ENCODE data around the gene PMVK. TPM values are rescaled to one million over a fixed set of nuclear protein-coding genes. Genes with fewer than 3 reads are reported as not detected.

The PMVK gene
- total and polyA plus RNA-seq, 10 of the 15 experiments (the other 5 are each of a cell fraction or from before 2014, with no cell fraction given): 6.0 to 121 (median 49.4) TPM

DNA sequence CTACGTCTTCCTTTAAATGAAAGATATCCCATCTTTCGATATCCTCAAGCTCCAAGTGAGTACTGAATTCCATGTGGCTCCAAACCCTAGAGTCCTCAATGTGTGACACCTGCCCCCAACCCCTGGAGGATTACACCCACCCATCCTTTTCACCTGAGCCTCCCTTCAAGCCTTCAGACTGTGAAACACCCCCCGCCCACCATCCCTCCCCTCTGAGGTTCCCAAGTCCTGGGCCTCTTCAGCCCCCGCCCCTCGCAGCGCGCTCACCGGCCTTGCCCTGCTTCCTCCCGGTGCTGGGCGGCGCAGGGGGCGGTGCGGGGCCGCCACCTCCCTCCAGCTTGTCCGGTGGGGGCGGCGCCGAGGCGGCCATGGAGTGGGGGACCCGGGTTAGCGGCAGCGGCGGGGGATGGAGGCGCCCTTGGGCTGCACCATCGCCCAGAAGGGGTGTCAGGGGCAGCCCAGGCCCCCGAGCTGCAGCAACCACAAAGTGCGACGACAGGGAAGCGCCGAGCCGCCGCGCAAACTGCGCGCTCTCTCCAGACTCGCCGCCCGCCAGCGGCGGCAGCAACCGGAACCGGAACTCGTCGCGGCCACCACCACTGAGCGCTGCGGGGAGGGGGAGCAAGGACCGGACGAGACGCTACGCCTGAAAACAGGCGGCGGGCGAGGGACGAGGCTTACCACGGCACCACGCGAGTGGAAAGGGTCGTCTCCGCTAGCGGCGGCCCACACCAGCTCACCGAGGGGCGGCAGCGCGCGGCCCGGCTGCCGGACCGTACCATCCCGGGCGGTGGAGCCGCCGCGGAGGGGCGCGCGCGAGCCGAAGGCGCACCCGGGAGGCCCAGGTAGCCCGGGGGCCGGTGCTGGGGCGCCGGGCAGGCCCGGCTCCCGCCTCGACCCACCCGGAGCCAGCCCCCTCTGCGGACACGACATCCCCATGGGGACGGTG, 25.0 kb upstream of the PMVK start, which contains the start of gene PYGO2 (continued):
- TF ChIP-seq, protein P1, sequence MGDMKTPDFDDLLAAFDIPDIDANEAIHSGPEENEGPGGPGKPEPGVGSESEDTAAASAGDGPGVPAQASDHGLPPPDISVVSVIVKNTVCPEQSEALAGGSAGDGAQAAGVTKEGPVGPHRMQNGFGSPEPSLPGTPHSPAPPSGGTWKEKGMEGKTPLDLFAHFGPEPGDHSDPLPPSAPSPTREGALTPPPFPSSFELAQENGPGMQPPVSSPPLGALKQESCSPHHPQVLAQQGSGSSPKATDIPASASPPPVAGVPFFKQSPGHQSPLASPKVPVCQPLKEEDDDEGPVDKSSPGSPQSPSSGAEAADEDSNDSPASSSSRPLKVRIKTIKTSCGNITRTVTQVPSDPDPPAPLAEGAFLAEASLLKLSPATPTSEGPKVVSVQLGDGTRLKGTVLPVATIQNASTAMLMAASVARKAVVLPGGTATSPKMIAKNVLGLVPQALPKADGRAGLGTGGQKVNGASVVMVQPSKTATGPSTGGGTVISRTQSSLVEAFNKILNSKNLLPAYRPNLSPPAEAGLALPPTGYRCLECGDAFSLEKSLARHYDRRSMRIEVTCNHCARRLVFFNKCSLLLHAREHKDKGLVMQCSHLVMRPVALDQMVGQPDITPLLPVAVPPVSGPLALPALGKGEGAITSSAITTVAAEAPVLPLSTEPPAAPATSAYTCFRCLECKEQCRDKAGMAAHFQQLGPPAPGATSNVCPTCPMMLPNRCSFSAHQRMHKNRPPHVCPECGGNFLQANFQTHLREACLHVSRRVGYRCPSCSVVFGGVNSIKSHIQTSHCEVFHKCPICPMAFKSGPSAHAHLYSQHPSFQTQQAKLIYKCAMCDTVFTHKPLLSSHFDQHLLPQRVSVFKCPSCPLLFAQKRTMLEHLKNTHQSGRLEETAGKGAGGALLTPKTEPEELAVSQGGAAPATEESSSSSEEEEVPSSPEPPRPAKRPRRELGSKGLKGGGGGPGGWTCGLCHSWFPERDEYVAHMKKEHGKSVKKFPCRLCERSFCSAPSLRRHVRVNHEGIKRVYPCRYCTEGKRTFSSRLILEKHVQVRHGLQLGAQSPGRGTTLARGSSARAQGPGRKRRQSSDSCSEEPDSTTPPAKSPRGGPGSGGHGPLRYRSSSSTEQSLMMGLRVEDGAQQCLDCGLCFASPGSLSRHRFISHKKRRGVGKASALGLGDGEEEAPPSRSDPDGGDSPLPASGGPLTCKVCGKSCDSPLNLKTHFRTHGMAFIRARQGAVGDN (IDR thresholded peaks at IDR 0.05): peak; percentile 64; the same call in 1 of the 2 replicates
- TF ChIP-seq, protein P2, sequence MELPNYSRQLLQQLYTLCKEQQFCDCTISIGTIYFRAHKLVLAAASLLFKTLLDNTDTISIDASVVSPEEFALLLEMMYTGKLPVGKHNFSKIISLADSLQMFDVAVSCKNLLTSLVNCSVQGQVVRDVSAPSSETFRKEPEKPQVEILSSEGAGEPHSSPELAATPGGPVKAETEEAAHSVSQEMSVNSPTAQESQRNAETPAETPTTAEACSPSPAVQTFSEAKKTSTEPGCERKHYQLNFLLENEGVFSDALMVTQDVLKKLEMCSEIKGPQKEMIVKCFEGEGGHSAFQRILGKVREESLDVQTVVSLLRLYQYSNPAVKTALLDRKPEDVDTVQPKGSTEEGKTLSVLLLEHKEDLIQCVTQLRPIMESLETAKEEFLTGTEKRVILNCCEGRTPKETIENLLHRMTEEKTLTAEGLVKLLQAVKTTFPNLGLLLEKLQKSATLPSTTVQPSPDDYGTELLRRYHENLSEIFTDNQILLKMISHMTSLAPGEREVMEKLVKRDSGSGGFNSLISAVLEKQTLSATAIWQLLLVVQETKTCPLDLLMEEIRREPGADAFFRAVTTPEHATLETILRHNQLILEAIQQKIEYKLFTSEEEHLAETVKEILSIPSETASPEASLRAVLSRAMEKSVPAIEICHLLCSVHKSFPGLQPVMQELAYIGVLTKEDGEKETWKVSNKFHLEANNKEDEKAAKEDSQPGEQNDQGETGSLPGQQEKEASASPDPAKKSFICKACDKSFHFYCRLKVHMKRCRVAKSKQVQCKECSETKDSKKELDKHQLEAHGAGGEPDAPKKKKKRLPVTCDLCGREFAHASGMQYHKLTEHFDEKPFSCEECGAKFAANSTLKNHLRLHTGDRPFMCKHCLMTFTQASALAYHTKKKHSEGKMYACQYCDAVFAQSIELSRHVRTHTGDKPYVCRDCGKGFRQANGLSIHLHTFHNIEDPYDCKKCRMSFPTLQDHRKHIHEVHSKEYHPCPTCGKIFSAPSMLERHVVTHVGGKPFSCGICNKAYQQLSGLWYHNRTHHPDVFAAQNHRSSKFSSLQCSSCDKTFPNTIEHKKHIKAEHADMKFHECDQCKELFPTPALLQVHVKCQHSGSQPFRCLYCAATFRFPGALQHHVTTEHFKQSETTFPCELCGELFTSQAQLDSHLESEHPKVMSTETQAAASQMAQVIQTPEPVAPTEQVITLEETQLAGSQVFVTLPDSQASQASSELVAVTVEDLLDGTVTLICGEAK (IDR thresholded peaks at IDR 0.05; ENCODE audit: borderline replicate concordance): peak; percentile 89
- peak; percentile 61 for TF ChIP-seq NR2C1 (IDR thresholded peaks at IDR 0.05)
- TF ChIP-seq ZNF622 (IDR thresholded peaks at IDR 0.05): no peak
- peak; percentile 96 for TF ChIP-seq CHD1 (IDR thresholded peaks at IDR 0.05; ENCODE audit: low read depth, low read length)
- TF ChIP-seq RB1 (IDR thresholded peaks at IDR 0.05; ENCODE audit: borderline replicate concordance): peak; percentile 94; the same call in 1 of the 2 replicates
- peak; percentile 97 for TF ChIP-seq FOXK2 (IDR thresholded peaks at IDR 0.05)
- TF ChIP-seq SPI1 (IDR thresholded peaks at IDR 0.05; ENCODE audit: borderline replicate concordance, insufficient read depth, low read depth, low read length): no peak
- no peak; the same call in 1 of the 2 replicates for TF ChIP-seq MTA3 (IDR thresholded peaks at IDR 0.05; ENCODE audit: borderline replicate concordance, low read length)
- TF ChIP-seq GABPA (IDR thresholded peaks at IDR 0.05; ENCODE audit: low read depth): peak; percentile 85
- TF ChIP-seq, protein P3, sequence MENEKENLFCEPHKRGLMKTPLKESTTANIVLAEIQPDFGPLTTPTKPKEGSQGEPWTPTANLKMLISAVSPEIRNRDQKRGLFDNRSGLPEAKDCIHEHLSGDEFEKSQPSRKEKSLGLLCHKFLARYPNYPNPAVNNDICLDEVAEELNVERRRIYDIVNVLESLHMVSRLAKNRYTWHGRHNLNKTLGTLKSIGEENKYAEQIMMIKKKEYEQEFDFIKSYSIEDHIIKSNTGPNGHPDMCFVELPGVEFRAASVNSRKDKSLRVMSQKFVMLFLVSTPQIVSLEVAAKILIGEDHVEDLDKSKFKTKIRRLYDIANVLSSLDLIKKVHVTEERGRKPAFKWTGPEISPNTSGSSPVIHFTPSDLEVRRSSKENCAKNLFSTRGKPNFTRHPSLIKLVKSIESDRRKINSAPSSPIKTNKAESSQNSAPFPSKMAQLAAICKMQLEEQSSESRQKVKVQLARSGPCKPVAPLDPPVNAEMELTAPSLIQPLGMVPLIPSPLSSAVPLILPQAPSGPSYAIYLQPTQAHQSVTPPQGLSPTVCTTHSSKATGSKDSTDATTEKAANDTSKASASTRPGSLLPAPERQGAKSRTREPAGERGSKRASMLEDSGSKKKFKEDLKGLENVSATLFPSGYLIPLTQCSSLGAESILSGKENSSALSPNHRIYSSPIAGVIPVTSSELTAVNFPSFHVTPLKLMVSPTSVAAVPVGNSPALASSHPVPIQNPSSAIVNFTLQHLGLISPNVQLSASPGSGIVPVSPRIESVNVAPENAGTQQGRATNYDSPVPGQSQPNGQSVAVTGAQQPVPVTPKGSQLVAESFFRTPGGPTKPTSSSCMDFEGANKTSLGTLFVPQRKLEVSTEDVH (IDR thresholded peaks at IDR 0.05; ENCODE audit: low read depth, partially characterized antibody): no peak
- no peak for TF ChIP-seq MEF2A (IDR thresholded peaks at IDR 0.05; ENCODE audit: insufficient read depth, low read depth, low read length)
- no peak for TF ChIP-seq SP1 (IDR thresholded peaks at IDR 0.05; ENCODE audit: low read depth, low read length)
- no peak for TF ChIP-seq NR2C2 (IDR thresholded peaks at IDR 0.05; ENCODE audit: borderline replicate concordance, control insufficient read depth, insufficient read length, low read depth)
- no peak for TF ChIP-seq EZH2 (IDR thresholded peaks at IDR 0.05; ENCODE audit: borderline replicate concordance, control insufficient read depth, low read depth, low read length)
- TF ChIP-seq SRF (IDR thresholded peaks at IDR 0.05; ENCODE audit: low read depth in 2 of 2, low read length in 2 of 2): peak in 1 of 2 experiments; percentile 30; a peak in 1 of 4 replicates
- TF ChIP-seq EP300 (IDR thresholded peaks at IDR 0.05; ENCODE audit: borderline replicate concordance in 1 of 2, control insufficient read depth in 1 of 2, low read depth in 2 of 2, low read length in 2 of 2): no peak
